Retinal pigment epithelial cell (primary cell): Measurements from ENCODE around the gene ANKS1B.
"Not testable (repeated sequence)": the region's sequence is repeated elsewhere in the genome, so short reads cannot be mapped to it uniquely, and the experiment has no call there.

Experiments
- DNase-seq: peaks from one replicate; pipeline ENCODE4 v3.0.0-alpha.2; 2010; ENCODE audit warnings: low read depth
- H3K4me3 ChIP-seq: 2 replicates; pipeline ENCODE4 v1.5.1; 2011; ENCODE audit warnings: mild to moderate bottlenecking, low read length, control low read depth, moderate library complexity
- CTCF ChIP-seq: conservative IDR thresholded peaks from 2 replicates; pipeline ENCODE4 v1.5.1; 2011; ENCODE audit warnings: low read depth, low read length, control low read depth, inconsistent platforms

Gene ANKS1B

GRCh38 chr12:98838231-98838647, 1146.5 kb downstream of the ANKS1B start:
- H3K4me3 ChIP-seq, result no peak overlapping the region
- DNase-seq, result no peak
- TF ChIP-seq CTCF, result peak; percentile 19

- not testable (repeated sequence) for DNase-seq, H3K4me3 ChIP-seq
These were observed 1147.5 kb downstream of the ANKS1B start for GRCh38 chr12:98837134-98837752.

GRCh38 chr12:98830657-98831056, 1154.1 kb downstream of the ANKS1B start:
- H3K4me3 ChIP-seq, result no peak overlapping the region
- no peak for DNase-seq
- TF ChIP-seq CTCF, result no peak

GRCh38 chr12:98828802-98829600, 1155.7 kb downstream of the ANKS1B start:
- no peak overlapping the region for H3K4me3 ChIP-seq
- no peak for DNase-seq
- TF ChIP-seq CTCF, result no peak

GRCh38 chr12:98823012-98823411, 1161.7 kb downstream of the ANKS1B start:
- TF ChIP-seq CTCF, result no peak
- no peak for DNase-seq
- H3K4me3 ChIP-seq, result no peak overlapping the region

- no peak overlapping the region for H3K4me3 ChIP-seq
- DNase-seq, result no peak
- TF ChIP-seq CTCF, result no peak
These were observed 1162.9 kb downstream of the ANKS1B start for GRCh38 chr12:98821866-98822265.

- TF ChIP-seq CTCF, result no peak
- H3K4me3 ChIP-seq, result no peak overlapping the region
- no peak for DNase-seq
These were observed 1163.5 kb downstream of the ANKS1B start for GRCh38 chr12:98821232-98821631.
